ENCODE data around the gene ROBO1. TPM values are rescaled to one million over a fixed set of nuclear protein-coding genes. Genes with fewer than 3 reads are reported as not detected.

The ROBO1 gene
- total and polyA plus RNA-seq, 4 donors: 1.0 to 30.3 (median 3.9) TPM

DNA sequence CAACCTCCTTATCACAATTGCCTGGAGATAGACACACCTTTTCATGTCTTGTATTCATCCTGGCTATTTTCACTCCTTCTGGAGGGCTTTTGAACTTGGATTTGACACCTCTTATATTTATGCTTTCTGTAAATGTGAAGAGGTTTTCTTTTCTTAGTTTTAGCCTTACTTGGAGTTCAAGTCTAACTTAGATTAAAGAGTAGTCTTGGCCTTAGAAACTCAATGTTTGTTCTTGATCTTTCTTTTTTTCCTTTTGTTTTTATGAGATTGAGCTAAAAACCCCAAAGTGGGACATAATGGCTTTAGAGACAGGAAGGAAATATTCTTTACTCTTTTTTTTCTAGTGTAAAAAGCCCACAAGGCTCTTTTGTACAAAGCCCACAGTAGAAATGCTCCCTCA is 1054.9 kb downstream of the ROBO1 start:
- Histone ChIP-seq H3K27ac (ENCODE audit: low read depth in 1 of 2, low read length in 2 of 2) (no peak overlapping the region), H3K27me3 (ENCODE audit: control insufficient read depth in 4 of 4, insufficient read depth in 4 of 4, low read length in 3 of 4) (no peaks in the 10 kb centered on the region), H3K9ac (ENCODE audit: low read depth in 1 of 2, low read length in 2 of 2) (no peak overlapping the region), H3K36me3 (ENCODE audit: control insufficient read depth in 4 of 4, insufficient read depth in 3 of 4, low read depth in 1 of 4, low read length in 3 of 4) (no peaks in the 10 kb centered on the region), H3K9me3 (ENCODE audit: control insufficient read depth in 4 of 4, low read length in 3 of 4) (no peaks in the 10 kb centered on the region), H3K4me1 (ENCODE audit: control insufficient read depth in 4 of 4, insufficient read depth in 4 of 4, low read length in 3 of 4) (no peaks in the 10 kb centered on the region), H3K4me3 (ENCODE audit: low read depth in 1 of 3, low read length in 3 of 3) (no peak overlapping the region)
- no peak for DNase-seq (ENCODE audit: low spot score)
- TF ChIP-seq GABPA (IDR thresholded peaks at IDR 0.05 in 1 of 2, conservative IDR thresholded peaks at IDR 0.05 in 1 of 2): no peak

DNA sequence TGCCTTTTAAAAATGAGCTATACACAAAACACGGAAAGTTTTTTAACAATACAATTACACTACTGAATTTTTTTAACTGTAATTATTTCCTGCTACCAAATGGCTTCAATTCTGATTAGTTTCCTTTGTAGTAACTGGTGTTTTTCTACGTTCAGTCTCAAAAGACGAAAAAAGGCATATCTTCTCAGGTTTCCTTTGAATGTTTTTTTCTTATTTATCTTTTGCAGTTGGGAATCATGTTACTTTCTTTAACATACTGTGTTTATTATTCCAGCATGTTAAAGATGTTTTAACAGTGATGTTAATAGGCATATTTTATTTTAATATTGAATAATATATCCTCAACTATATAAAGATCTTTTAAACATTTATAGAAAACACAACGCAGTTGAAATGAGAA is 1055.5 kb downstream of the ROBO1 start:
- Histone ChIP-seq H3K9me3 (ENCODE audit: control insufficient read depth in 4 of 4, low read length in 3 of 4) (no peaks in the 10 kb centered on the region), H3K27ac (ENCODE audit: low read depth in 1 of 2, low read length in 2 of 2) (no peak overlapping the region), H3K27me3 (ENCODE audit: control insufficient read depth in 4 of 4, insufficient read depth in 4 of 4, low read length in 3 of 4) (no peaks in the 10 kb centered on the region), H3K4me3 (ENCODE audit: low read depth in 1 of 3, low read length in 3 of 3) (no peak overlapping the region), H3K4me1 (ENCODE audit: control insufficient read depth in 4 of 4, insufficient read depth in 4 of 4, low read length in 3 of 4) (no peaks in the 10 kb centered on the region), H3K36me3 (ENCODE audit: control insufficient read depth in 4 of 4, insufficient read depth in 3 of 4, low read depth in 1 of 4, low read length in 3 of 4) (no peaks in the 10 kb centered on the region), H3K9ac (ENCODE audit: low read depth in 1 of 2, low read length in 2 of 2) (no peak overlapping the region)
- TF ChIP-seq, protein P1, sequence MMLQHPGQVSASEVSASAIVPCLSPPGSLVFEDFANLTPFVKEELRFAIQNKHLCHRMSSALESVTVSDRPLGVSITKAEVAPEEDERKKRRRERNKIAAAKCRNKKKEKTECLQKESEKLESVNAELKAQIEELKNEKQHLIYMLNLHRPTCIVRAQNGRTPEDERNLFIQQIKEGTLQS (IDR thresholded peaks at IDR 0.05): no peak
- no peak for TF ChIP-seq NR2F2 (IDR thresholded peaks at IDR 0.05)
- TF ChIP-seq RXRA (IDR thresholded peaks at IDR 0.05): no peak
- no peak for TF ChIP-seq FOXA2 (IDR thresholded peaks at IDR 0.05)
- TF ChIP-seq YY1 (IDR thresholded peaks at IDR 0.05): no peak
- TF ChIP-seq HNF4A (conservative IDR thresholded peaks at IDR 0.05): no peak
- TF ChIP-seq, protein P2, sequence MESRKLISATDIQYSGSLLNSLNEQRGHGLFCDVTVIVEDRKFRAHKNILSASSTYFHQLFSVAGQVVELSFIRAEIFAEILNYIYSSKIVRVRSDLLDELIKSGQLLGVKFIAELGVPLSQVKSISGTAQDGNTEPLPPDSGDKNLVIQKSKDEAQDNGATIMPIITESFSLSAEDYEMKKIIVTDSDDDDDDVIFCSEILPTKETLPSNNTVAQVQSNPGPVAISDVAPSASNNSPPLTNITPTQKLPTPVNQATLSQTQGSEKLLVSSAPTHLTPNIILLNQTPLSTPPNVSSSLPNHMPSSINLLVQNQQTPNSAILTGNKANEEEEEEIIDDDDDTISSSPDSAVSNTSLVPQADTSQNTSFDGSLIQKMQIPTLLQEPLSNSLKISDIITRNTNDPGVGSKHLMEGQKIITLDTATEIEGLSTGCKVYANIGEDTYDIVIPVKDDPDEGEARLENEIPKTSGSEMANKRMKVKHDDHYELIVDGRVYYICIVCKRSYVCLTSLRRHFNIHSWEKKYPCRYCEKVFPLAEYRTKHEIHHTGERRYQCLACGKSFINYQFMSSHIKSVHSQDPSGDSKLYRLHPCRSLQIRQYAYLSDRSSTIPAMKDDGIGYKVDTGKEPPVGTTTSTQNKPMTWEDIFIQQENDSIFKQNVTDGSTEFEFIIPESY (IDR thresholded peaks at IDR 0.05): no peak
- TF ChIP-seq, protein P3, sequence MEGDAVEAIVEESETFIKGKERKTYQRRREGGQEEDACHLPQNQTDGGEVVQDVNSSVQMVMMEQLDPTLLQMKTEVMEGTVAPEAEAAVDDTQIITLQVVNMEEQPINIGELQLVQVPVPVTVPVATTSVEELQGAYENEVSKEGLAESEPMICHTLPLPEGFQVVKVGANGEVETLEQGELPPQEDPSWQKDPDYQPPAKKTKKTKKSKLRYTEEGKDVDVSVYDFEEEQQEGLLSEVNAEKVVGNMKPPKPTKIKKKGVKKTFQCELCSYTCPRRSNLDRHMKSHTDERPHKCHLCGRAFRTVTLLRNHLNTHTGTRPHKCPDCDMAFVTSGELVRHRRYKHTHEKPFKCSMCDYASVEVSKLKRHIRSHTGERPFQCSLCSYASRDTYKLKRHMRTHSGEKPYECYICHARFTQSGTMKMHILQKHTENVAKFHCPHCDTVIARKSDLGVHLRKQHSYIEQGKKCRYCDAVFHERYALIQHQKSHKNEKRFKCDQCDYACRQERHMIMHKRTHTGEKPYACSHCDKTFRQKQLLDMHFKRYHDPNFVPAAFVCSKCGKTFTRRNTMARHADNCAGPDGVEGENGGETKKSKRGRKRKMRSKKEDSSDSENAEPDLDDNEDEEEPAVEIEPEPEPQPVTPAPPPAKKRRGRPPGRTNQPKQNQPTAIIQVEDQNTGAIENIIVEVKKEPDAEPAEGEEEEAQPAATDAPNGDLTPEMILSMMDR (IDR thresholded peaks at IDR 0.05; ENCODE audit: low read depth, low read length, missing input control): no peak
- no peak for DNase-seq (ENCODE audit: low spot score)
- 62% methylated on average over 4 of the region's 4 CpGs for WGBS

DNA sequence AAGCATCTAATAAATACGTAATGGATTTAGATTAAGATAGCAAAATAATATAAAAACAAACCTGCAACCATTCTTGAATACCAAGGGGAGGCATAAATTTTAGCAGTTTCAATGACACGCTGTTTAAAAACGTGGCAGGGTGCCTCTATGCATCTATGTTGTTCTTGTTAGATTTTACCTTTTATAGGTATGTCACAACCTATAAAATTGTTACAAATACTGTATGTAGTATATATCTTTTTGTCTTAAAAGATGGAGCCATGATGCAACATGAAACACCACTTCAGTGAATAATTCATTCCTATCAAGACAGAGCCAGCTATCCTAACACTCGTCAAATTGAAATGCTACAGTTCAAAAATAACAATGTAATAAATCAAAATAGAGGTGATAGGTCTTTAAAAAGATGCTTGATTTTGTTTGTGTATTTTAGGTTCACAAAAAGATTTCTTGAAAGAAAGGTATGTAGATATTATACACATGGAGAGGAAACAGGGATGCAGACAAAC is 1059.2 kb downstream of the ROBO1 start:
- Histone ChIP-seq H3K9me3 (ENCODE audit: control insufficient read depth in 4 of 4, low read length in 3 of 4) (no peaks in the 10 kb centered on the region), H3K4me1 (ENCODE audit: control insufficient read depth in 4 of 4, insufficient read depth in 4 of 4, low read length in 3 of 4) (no peaks in the 10 kb centered on the region), H3K27me3 (ENCODE audit: control insufficient read depth in 4 of 4, insufficient read depth in 4 of 4, low read length in 3 of 4) (no peaks in the 10 kb centered on the region), H3K9ac (ENCODE audit: low read depth in 1 of 2, low read length in 2 of 2) (no peak overlapping the region), H3K4me3 (ENCODE audit: low read depth in 1 of 3, low read length in 3 of 3) (no peak overlapping the region), H3K36me3 (ENCODE audit: control insufficient read depth in 4 of 4, insufficient read depth in 3 of 4, low read depth in 1 of 4, low read length in 3 of 4) (no peaks in the 10 kb centered on the region), H3K27ac (ENCODE audit: low read depth in 1 of 2, low read length in 2 of 2) (no peak overlapping the region)
- DNase-seq (ENCODE audit: low spot score): no peak
- 79% methylated on average over 4 of the region's 4 CpGs for WGBS
- TF ChIP-seq FOXA2 (IDR thresholded peaks at IDR 0.05): no peak
- TF ChIP-seq EGR1 (IDR thresholded peaks at IDR 0.05; ENCODE audit: low read depth in 2 of 2): no peak
- no peak for TF ChIP-seq HNF4G (IDR thresholded peaks at IDR 0.05)
- no peak for TF ChIP-seq RXRA (IDR thresholded peaks at IDR 0.05)
- TF ChIP-seq, protein P4, sequence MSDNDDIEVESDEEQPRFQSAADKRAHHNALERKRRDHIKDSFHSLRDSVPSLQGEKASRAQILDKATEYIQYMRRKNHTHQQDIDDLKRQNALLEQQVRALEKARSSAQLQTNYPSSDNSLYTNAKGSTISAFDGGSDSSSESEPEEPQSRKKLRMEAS (IDR thresholded peaks at IDR 0.05): no peak
- no peak for TF ChIP-seq JUND (IDR thresholded peaks at IDR 0.05)
- no peak for TF ChIP-seq HNF4A (conservative IDR thresholded peaks at IDR 0.05)
- TF ChIP-seq GABPA (IDR thresholded peaks at IDR 0.05 in 1 of 2, conservative IDR thresholded peaks at IDR 0.05 in 1 of 2): no peak
- TF ChIP-seq SP1 (IDR thresholded peaks at IDR 0.05): no peak
- TF ChIP-seq, protein P5, sequence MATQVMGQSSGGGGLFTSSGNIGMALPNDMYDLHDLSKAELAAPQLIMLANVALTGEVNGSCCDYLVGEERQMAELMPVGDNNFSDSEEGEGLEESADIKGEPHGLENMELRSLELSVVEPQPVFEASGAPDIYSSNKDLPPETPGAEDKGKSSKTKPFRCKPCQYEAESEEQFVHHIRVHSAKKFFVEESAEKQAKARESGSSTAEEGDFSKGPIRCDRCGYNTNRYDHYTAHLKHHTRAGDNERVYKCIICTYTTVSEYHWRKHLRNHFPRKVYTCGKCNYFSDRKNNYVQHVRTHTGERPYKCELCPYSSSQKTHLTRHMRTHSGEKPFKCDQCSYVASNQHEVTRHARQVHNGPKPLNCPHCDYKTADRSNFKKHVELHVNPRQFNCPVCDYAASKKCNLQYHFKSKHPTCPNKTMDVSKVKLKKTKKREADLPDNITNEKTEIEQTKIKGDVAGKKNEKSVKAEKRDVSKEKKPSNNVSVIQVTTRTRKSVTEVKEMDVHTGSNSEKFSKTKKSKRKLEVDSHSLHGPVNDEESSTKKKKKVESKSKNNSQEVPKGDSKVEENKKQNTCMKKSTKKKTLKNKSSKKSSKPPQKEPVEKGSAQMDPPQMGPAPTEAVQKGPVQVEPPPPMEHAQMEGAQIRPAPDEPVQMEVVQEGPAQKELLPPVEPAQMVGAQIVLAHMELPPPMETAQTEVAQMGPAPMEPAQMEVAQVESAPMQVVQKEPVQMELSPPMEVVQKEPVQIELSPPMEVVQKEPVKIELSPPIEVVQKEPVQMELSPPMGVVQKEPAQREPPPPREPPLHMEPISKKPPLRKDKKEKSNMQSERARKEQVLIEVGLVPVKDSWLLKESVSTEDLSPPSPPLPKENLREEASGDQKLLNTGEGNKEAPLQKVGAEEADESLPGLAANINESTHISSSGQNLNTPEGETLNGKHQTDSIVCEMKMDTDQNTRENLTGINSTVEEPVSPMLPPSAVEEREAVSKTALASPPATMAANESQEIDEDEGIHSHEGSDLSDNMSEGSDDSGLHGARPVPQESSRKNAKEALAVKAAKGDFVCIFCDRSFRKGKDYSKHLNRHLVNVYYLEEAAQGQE (IDR thresholded peaks at IDR 0.05): no peak
- TF ChIP-seq, protein P2 (IDR thresholded peaks at IDR 0.05): no peak
- TF ChIP-seq, protein P3 (IDR thresholded peaks at IDR 0.05; ENCODE audit: low read depth, low read length, missing input control): no peak
